Measurements from ENCODE around the gene PSG1.
"Not testable (repeated sequence)": the region's sequence is repeated elsewhere in the genome, so short reads cannot be mapped to it uniquely, and the experiment has no call there.

The PSG1 gene

GRCh38 chr19:42881279-42881678 is 1.8 kb upstream of the PSG1 start:
- not testable (repeated sequence) for DNase-seq (ENCODE audit: low read depth)

DNA sequence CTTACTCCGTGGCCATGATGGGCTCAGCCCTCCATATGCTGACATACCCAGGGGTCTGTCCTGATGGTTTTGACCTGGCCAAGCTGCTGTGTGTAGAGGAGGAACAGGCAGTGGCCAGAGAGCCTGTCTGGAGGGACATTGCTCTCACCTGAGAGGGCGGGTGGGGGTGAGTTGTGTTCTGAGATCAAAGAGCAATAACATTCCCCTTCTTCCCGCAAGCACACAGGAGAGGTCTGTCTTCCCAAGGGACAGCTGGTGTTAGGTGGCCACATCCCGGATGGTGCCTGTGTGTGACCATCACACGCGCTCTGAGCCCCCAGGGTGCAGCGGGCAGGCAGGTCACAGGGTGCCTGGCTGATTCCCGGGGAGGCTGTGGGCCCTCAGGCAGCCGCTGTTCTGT is 1.1 kb upstream of the PSG1 start:
- not testable (repeated sequence) for DNase-seq (ENCODE audit: low read depth)

DNA sequence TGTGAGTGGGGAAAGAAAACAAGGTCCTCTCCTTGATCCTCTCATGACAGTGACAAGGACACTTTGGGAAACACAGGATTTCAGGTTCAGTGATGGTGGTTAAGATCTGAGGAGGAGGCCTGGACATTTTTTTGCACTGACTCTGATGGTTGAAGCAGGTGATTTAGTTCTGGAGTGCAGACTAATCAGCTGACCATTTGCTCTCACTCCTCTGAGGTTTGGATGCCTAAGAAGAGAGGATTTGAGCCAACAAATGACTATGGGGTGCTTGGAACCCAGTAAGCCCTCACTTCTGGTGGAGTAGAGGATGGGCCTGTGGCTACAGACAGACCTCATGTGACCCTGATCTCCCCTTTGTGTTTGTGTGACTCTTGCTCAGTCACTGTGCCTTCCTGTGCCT is 2.9 kb downstream of the PSG1 start:
- not testable (repeated sequence) for DNase-seq (ENCODE audit: low read depth)

- not testable (repeated sequence) for DNase-seq (ENCODE audit: low read depth)
Measured at GRCh38 chr19:42875881-42876280, 3.6 kb downstream of the PSG1 start.

DNA sequence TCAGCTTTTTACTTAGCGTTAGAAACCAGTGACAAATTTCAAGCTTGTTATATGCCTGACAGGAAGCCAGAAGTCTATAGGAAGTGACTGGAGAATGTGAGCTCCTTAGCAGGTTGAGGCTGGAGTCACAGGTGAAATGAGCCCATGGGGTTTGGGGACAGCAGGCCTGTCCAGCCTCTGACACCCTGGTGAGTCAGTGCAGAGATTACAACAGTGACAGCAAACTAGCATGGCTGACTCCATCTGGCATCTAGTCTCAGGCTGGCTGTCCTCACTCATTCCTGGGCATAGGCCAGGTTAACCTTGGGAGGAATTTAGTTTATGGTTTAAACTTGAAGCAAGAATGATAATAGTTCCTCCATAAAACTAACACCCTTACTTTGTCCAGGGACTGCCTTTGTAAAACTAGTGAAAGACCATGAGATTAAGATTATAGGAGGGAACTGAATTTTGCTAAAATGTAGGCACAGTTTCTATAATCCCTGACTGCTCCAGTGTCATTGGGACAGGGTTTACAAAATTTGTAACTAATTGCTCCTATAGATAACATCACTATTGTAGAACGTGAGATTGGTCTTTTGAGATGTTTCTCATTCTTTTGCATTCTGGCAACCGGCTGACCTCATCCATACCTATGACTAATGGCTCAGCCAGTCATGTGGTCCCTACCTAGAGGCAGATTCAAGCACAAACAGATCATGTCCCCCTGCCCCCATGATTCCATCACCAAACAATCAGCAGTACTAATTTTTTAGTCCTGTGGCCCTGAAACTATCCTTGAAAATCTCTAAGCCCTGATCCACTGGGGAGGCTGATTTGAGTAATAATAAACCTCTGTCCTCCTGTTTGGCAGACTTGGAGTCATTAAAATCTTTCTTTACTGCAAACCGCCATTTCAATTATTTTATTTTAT is 4.4 kb downstream of the PSG1 start:
- not testable (repeated sequence) for DNase-seq (ENCODE audit: low read depth)

DNA sequence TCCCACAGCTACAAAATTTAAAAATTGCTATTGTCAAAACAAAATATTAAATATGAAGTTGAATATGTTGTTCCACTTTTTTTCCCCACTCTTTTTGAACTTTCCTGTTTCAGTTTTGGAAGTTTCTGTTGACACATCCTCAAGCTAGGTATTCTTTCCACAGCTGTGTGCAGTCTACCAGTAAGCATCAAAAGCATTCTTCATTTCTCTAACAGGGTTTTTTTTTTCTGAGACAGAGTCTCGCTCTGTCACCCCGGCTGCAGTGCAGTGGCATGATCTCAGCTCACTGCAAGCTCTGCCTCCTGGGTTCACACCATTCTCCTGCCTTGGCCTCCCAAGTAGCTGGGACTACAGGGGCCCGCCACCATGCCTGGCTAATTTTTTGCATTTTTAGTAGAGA is 5.4 kb downstream of the PSG1 start:
- not testable (repeated sequence) for DNase-seq (ENCODE audit: low read depth)

DNA sequence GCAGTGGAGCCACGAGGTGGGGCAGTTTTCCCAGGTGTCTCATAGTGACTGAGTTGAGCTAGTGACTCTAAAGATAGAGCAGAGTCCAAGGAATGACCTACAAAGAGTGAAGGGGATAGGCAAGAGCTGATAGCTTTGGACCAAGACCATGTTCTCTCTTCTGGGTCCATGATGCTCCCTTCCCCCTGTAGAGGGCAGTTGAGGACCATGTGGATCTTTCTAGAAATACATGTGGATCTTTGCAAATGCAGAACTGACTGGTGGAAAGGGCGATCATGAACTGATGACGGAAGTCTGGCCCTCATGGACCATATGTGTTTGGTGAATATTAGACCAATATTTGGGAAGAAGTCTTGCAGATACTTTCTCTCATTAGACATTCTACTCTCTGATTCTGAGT is 6.9 kb downstream of the PSG1 start:
- no peak for DNase-seq (ENCODE audit: low read depth)

DNA sequence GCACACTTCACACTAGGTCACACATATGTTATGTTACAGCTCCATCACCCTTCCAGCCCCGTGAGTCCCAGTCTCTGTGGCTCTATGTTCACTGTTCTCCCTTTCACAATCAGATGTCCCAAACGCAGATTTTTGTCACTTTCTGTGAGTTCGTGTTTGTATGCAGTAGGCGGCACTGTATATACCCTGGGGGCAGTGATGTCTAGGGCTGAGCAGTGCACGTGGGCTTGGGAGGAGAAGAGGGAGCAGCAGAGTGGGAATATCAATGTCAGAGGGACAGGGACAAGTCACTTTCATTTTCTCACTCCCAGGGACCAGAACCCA is 22.0 kb downstream of the PSG1 start:
- no peak for DNase-seq (ENCODE audit: low read depth)

DNA sequence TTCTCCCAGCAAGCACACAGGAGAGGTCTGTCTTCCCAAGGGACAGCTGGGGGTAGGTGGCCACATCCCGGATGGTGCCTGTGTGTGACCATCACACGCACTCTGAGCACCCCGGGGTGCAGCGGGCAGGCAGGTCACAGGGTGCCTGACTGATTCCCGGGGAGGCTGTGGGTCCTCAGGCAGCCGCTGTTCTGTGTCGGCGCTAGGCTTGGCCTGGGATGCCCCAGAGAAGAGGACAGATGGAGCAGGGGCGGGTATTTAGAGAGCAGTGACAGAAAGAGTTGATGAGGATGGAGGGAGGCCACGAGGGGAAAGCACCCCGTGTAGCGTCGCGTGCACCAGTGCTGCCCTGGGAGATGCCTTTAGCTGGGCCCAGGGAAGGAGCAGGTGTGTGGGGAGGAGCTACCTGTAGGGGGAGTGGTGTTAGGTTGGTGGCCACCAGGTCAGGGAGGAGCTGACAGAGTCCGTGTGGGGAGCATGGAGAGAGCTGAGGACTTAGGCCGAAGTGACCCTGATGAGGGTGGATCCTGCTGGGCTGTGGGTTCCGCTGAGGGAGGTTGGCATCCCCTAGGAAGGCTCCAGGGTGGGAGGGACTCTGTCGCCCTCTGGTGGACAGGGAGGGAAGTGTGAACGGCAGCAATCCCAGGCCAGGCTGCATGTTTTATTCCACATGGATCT is 22.5 kb downstream of the PSG1 start:
- not testable (repeated sequence) for DNase-seq (ENCODE audit: low read depth)

DNA sequence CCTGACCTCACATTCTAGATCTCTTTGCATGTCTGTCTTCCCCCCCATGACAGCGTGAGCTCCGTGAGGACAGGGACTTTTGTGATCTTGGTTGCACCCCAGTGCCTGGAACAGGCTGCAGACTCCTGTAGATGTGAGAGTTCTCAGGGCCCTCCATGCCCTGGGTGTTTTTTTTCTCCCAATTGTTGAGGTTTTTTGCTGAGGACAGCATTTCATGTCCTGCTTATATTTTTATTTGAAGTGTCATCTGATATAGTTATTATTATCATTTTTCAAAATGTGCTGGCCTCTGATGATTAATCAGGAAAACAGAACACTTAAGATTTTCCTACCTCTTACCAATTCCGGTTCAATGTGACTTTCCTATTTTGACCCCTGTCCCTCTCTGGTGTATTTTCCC is 24.8 kb downstream of the PSG1 start:
- DNase-seq (ENCODE audit: low read depth) = not testable (repeated sequence)

- DNase-seq (ENCODE audit: low read depth) = not testable (repeated sequence)
Measured at GRCh38 chr19:42853231-42853630, 26.3 kb downstream of the PSG1 start.

DNA sequence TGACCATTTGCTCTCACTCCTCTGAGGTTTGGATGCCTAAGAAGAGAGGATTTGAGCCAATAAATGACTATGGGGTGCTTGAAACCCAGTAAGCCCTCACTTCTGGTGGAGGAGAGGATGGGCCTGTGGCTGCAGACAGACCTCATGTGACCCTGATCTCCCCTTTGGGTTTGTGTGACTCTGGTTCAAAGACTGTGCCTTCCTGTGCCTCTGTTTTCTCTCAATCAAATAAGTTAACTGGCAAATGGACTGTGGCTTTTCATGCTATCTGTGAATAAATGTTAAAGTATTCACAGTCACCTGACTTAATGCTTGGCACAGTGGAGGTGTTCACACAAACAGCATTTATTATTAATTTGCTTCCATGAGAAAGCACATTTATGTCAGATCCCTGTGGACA is 26.7 kb downstream of the PSG1 start:
- not testable (repeated sequence) for DNase-seq (ENCODE audit: low read depth)

DNA sequence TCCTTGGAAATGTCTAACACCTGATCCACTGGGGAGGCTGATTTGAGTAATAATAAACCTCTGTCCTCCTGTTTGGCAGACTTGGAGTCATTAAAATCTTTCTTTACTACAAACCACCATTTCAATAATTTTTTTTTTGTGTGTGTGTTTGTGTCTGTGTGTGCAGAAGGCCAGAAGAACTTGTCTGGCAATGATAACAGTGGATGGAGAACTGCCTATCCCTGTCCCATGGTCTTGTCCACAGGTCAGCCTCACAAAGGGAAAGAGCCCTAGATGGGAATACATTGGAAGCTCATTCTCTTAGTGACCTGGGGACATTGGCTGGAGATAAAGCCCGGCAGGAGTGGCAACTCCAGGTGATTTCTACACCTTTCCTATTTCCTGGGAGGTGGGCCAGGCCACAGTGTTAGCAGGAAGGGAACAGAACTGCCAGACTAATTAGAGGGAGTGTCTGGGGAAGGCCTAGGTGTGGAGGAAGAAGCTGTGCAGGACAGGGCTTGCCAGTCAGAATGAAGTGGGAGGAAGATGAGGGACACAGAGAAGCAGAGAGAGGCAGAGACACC is 27.7 kb downstream of the PSG1 start:
- DNase-seq (ENCODE audit: low read depth) = not testable (repeated sequence)

GRCh38 chr19:42850981-42851717 is 28.4 kb downstream of the PSG1 start:
- DNase-seq (ENCODE audit: low read depth) = no peak

DNA sequence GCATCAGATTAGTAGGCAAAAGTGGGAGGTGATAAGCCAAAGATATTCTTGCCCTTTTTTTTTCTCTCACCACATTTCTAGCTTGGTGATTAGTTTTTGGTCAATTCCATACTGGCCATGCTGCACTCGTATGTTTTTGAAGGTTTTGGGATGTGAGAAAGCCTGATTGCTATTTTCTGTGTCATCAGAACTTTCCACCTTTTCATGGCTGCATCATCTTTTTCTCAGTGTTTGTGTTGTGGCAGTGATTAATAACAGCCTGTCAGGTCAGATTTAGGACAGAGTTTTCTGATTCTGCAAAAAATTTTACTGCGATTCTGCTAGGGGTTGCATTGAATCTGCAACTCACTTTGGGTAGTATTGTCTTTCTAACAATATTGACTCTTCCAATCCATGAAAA is 32.9 kb downstream of the PSG1 start:
- no peak for DNase-seq (ENCODE audit: low read depth)

- not testable (repeated sequence) for DNase-seq (ENCODE audit: low read depth)
Measured at GRCh38 chr19:42843631-42844030, 35.9 kb downstream of the PSG1 start.

GRCh38 chr19:42832746-42833442 is 46.6 kb downstream of the PSG1 start:
- DNase-seq (ENCODE audit: low read depth) = not testable (repeated sequence)

- not testable (repeated sequence) for DNase-seq (ENCODE audit: low read depth)
Measured at GRCh38 chr19:42832023-42832680, 47.4 kb downstream of the PSG1 start.

DNA sequence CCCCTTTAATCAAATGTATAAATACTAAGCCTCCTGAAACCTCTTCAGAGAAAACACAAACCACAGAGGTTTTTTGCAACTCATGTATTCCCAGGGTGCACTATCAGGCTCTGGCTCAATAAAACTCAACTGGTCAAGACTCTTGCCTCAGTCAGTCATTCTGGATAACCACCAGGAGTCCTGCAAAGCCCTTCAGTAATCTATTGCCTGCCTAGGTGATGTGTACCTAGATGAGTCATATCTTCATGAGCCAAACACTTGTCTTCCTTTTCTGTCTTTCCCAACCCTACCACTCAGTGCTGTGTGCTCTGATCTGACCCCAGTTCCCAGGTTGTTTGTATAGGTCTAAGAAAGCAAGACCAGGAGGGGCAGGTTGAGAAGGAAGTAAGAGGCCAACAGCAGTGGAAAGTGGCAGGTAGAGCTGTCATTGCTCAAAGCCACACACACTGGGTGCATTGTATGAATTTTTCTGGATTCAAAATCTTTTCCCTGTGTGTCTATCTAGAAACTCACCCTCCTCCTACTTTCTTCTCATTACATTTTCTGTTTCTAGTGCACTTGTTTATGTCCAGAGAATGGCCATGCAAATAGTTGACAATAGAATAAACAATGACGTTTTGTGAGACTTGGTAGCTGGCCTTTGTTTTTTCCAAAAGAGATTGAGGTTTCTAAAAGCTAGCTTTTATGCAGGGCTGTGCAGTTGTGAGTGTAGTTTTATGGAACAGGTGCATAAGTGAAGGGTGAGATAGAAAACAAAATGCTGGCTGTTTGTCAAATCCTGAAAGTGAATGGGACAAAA is 48.1 kb downstream of the PSG1 start:
- DNase-seq (ENCODE audit: low read depth) = no peak

GRCh38 chr19:42821306-42821977 is 58.1 kb downstream of the PSG1 start:
- DNase-seq (ENCODE audit: low read depth) = not testable (repeated sequence)

All from T-helper 22 cell (primary cell).